Skeletal muscle tissue (tissue), 4 donors: ENCODE measurements around the gene SF3B5. TPM values are rescaled to one million over a fixed set of nuclear protein-coding genes. Genes with fewer than 3 reads are reported as not detected.
A peak's percentile ranks its signal among the peaks of the same experiment; 100 is the strongest.

Source experiments
- H3K27ac ChIP-seq: one replicate; pipeline ENCODE4 v1.7.0; 2013; ENCODE audit warnings: mild to moderate bottlenecking, low read depth, low read length, inconsistent platforms
- H3K27me3 ChIP-seq, 3 donors: one replicate each; pipeline ENCODE4 v1.7.0; 2013; ENCODE audit warnings: low read length in 3 of 3; ENCODE audit not compliant: control insufficient read depth in 3 of 3, insufficient read depth in 3 of 3
- H3K36me3 ChIP-seq, 3 donors: one replicate each; pipeline ENCODE4 v1.7.0; 2013; ENCODE audit warnings: low read length in 3 of 3; ENCODE audit not compliant: control insufficient read depth in 3 of 3, insufficient read depth in 3 of 3
- H3K4me1 ChIP-seq, 3 donors: one replicate each; pipeline ENCODE4 v1.7.0; 2013; ENCODE audit warnings: low read length in 3 of 3, mild to moderate bottlenecking in 3 of 3; ENCODE audit not compliant: control insufficient read depth in 3 of 3, insufficient read depth in 3 of 3
- H3K4me3 ChIP-seq, 3 donors: one replicate each; pipeline ENCODE4 v1.7.0; 2013; ENCODE audit warnings: low read length in 3 of 3
- H3K9ac ChIP-seq, 3 donors: one replicate each; pipeline ENCODE4 v1.7.0; 2013; ENCODE audit warnings: low read length in 3 of 3, mild to moderate bottlenecking in 3 of 3, moderate library complexity in 2 of 3, low read depth in 1 of 3
- H3K9me3 ChIP-seq, 3 donors: one replicate each; pipeline ENCODE4 v1.7.0; 2013; ENCODE audit warnings: low read length in 3 of 3; ENCODE audit not compliant: control insufficient read depth in 3 of 3
- total RNA-seq: library from RNA; depleted of rRNA; stranded (reverse); fragments of >200 nt; gene quantifications from one replicate; pipeline ENCODE4 v1.2.3, GENCODE V29; 2014
- donor health status: Osteomylitis.

SF3B5 gene
- total RNA-seq, 1 donor from 2014 or later, result 71.5 TPM

GRCh38 chr6:144068794-144069193 is 26.6 kb downstream of the SF3B5 start:
- no peak overlapping the region for H3K4me3 ChIP-seq
- H3K9me3 ChIP-seq, result no peaks in the 10 kb centered on the region
- H3K4me1 ChIP-seq, result peaks cover 0 to 6% (median 3%) of the 10 kb centered on the region in 3 donors
- peaks cover 5 to 17% (median 13%) of the 10 kb centered on the region in 3 donors for H3K27me3 ChIP-seq
- H3K27ac ChIP-seq, result no peak overlapping the region
- H3K36me3 ChIP-seq, result no peaks in the 10 kb centered on the region
- H3K9ac ChIP-seq, result no peak overlapping the region

GRCh38 chr6:144066741-144067484 is 28.5 kb downstream of the SF3B5 start:
- Histone ChIP-seq H3K9ac (no peak overlapping the region), H3K27me3 (peaks cover 5 to 26% (median 16%) of the 10 kb centered on the region in 3 donors), H3K36me3 (no peaks in the 10 kb centered on the region)

GRCh38 chr6:144066255-144066654 is 29.1 kb downstream of the SF3B5 start:
- no peaks in the 10 kb centered on the region for H3K9me3 ChIP-seq
- peaks cover 0 to 14% (median 8%) of the 10 kb centered on the region in 3 donors for H3K4me1 ChIP-seq
- no peaks in the 10 kb centered on the region for H3K36me3 ChIP-seq
- H3K9ac ChIP-seq, result no peak overlapping the region
- H3K27ac ChIP-seq, result no peak overlapping the region
- H3K4me3 ChIP-seq, result no peak overlapping the region
- peaks cover 5 to 26% (median 16%) of the 10 kb centered on the region in 3 donors for H3K27me3 ChIP-seq

More at GRCh38 chr6:144066741-144067484, 28.5 kb downstream of the SF3B5 start:
- H3K27ac ChIP-seq, result no peak overlapping the region
- peaks cover 0 to 14% (median 8%) of the 10 kb centered on the region in 3 donors for H3K4me1 ChIP-seq
- no peak overlapping the region for H3K4me3 ChIP-seq
- H3K9me3 ChIP-seq, result no peaks in the 10 kb centered on the region

GRCh38 chr6:144065213-144065660 is 30.1 kb downstream of the SF3B5 start:
- H3K4me3 ChIP-seq, result peak overlapping the region; percentile 76
- no peaks in the 10 kb centered on the region for H3K9me3 ChIP-seq
- H3K27me3 ChIP-seq, result peaks cover 5 to 26% (median 16%) of the 10 kb centered on the region in 3 donors
- H3K27ac ChIP-seq, result no peak overlapping the region
- peaks cover 0 to 14% (median 8%) of the 10 kb centered on the region in 3 donors for H3K4me1 ChIP-seq
- no peak overlapping the region for H3K9ac ChIP-seq
- H3K36me3 ChIP-seq, result no peaks in the 10 kb centered on the region

GRCh38 chr6:144064402-144065212 is 30.8 kb downstream of the SF3B5 start:
- Histone ChIP-seq H3K9me3 (no peaks in the 10 kb centered on the region), H3K27me3 (peaks cover 5 to 26% (median 16%) of the 10 kb centered on the region in 3 donors), H3K4me3 (peak overlapping the region; percentile 76), H3K36me3 (no peaks in the 10 kb centered on the region), H3K9ac (peak overlapping the region; percentile 7 to 67 (median 62)), H3K27ac (no peak overlapping the region), H3K4me1 (peaks cover 0 to 14% (median 8%) of the 10 kb centered on the region in 3 donors)

- Histone ChIP-seq H3K9ac (peak overlapping the region; percentile 33 to 67 (median 62)), H3K4me1 (peaks cover 0 to 14% (median 8%) of the 10 kb centered on the region in 3 donors), H3K9me3 (no peaks in the 10 kb centered on the region), H3K36me3 (no peaks in the 10 kb centered on the region), H3K27ac (no peak overlapping the region), H3K4me3 (peak overlapping the region; percentile 76), H3K27me3 (peaks cover 4 to 26% (median 16%) of the 10 kb centered on the region in 3 donors)
Measured at GRCh38 chr6:144063744-144064401, 31.5 kb downstream of the SF3B5 start.

- Histone ChIP-seq H3K27ac (no peak overlapping the region), H3K9ac (peak overlapping the region; percentile 20 to 67 (median 62)), H3K4me1 (peaks cover 0 to 14% (median 8%) of the 10 kb centered on the region in 3 donors), H3K4me3 (peak overlapping the region; percentile 76), H3K36me3 (no peaks in the 10 kb centered on the region), H3K9me3 (no peaks in the 10 kb centered on the region), H3K27me3 (peaks cover 3 to 26% (median 16%) of the 10 kb centered on the region in 3 donors)
Measured at GRCh38 chr6:144063246-144063743, 32.1 kb downstream of the SF3B5 start.

GRCh38 chr6:144062786-144063185 is 32.6 kb downstream of the SF3B5 start:
- H3K36me3 ChIP-seq, result no peaks in the 10 kb centered on the region
- peaks cover 0 to 14% (median 8%) of the 10 kb centered on the region in 3 donors for H3K4me1 ChIP-seq
- H3K9ac ChIP-seq, result peak overlapping the region in 1 of 3 donors; percentile 25
- peaks cover 3 to 21% (median 15%) of the 10 kb centered on the region in 3 donors for H3K27me3 ChIP-seq
- H3K27ac ChIP-seq, result no peak overlapping the region
- H3K4me3 ChIP-seq, result no peak overlapping the region
- no peaks in the 10 kb centered on the region for H3K9me3 ChIP-seq

- peaks cover 0 to 8% (median 6%) of the 10 kb centered on the region in 3 donors for H3K4me1 ChIP-seq
- no peaks in the 10 kb centered on the region for H3K9me3 ChIP-seq
- H3K36me3 ChIP-seq, result no peaks in the 10 kb centered on the region
- H3K27ac ChIP-seq, result no peak overlapping the region
- H3K27me3 ChIP-seq, result peaks cover 0 to 10% (median 3%) of the 10 kb centered on the region in 3 donors
- no peak overlapping the region for H3K9ac ChIP-seq
- no peak overlapping the region for H3K4me3 ChIP-seq
Measured at GRCh38 chr6:144059139-144059538, 36.2 kb downstream of the SF3B5 start.
